Neutrophil (primary cell): ENCODE data around the gene SP5.

Experiments used
- H3K27ac ChIP-seq: fragments of 200-600 bp; sonication (generic); 2 replicates; pipeline ENCODE4 v1.5.1; 2016; ENCODE audit warnings: mild to moderate bottlenecking, moderate library complexity
- H3K27me3 ChIP-seq: fragments of 200-600 bp; sonication (generic); 2 replicates; pipeline ENCODE4 v1.6.0; 2016; ENCODE audit warnings: mild to moderate bottlenecking
- H3K36me3 ChIP-seq: fragments of 200-600 bp; sonication (generic); 2 replicates; pipeline ENCODE4 v1.5.1; 2017
- H3K4me1 ChIP-seq, 2 experiments: fragments of 200-600 bp in 1 of 2; sonication (generic) in 1 of 2; 1 replicate in 1 of 2; 2 replicates in 1 of 2; pipeline versions ENCODE4 v1.5.1 to v1.6.1; 2013 to 2016; ENCODE audit warnings: low read depth in 1 of 2, low read length in 1 of 2, mild to moderate bottlenecking in 1 of 2, moderate library complexity in 1 of 2; ENCODE audit not compliant: control insufficient read depth in 1 of 2, insufficient read depth in 1 of 2
- H3K4me3 ChIP-seq, 2 experiments: fragments of 200-600 bp in 1 of 2; sonication (generic) in 1 of 2; 1 replicate in 1 of 2; 2 replicates in 1 of 2; pipeline ENCODE4 v1.5.1; 2013 to 2016; ENCODE audit warnings: low read depth in 1 of 2, low read length in 1 of 2, mild to moderate bottlenecking in 1 of 2, moderate library complexity in 1 of 2
- H3K9me3 ChIP-seq: fragments of 200-600 bp; sonication (generic); 2 replicates; pipeline ENCODE4 v1.5.1; 2016
- CTCF ChIP-seq: fragments of 200-600 bp; sonication (generic); IDR thresholded peaks from 2 replicates; pipeline ENCODE4 v1.5.1; 2016; ENCODE audit warnings: antibody characterized with exemption

Gene SP5

GRCh38 chr2:170701011-170701410 lies 14.1 kb upstream of the SP5 start:
- TF ChIP-seq CTCF, result no peak
- H3K27ac ChIP-seq, result no peak overlapping the region
- no peaks in the 10 kb centered on the region for H3K9me3 ChIP-seq

GRCh38 chr2:170703776-170704476 lies 11.2 kb upstream of the SP5 start:
- Histone ChIP-seq H3K9me3 (no peaks in the 10 kb centered on the region), H3K27ac (no peak overlapping the region), H3K4me1 (no peaks in the 10 kb centered on the region), H3K36me3 (no peaks in the 10 kb centered on the region), H3K4me3 (no peak overlapping the region), H3K27me3 (peaks cover 93% of the 10 kb centered on the region)
- TF ChIP-seq CTCF, result no peak

More at GRCh38 chr2:170701011-170701410, 14.1 kb upstream of the SP5 start:
- H3K36me3 ChIP-seq, result no peaks in the 10 kb centered on the region
- no peak overlapping the region for H3K4me3 ChIP-seq
- H3K4me1 ChIP-seq, result no peaks in the 10 kb centered on the region
- peaks cover 79% of the 10 kb centered on the region for H3K27me3 ChIP-seq

- Histone ChIP-seq H3K27me3 (peaks cover 97% of the 10 kb centered on the region), H3K4me3 (no peak overlapping the region), H3K9me3 (no peaks in the 10 kb centered on the region), H3K36me3 (no peaks in the 10 kb centered on the region), H3K27ac (no peak overlapping the region), H3K4me1 (peaks cover 1 to 2% of the 10 kb centered on the region in 2 experiments)
- no peak for TF ChIP-seq CTCF
These were observed 7.0 kb upstream of the SP5 start for GRCh38 chr2:170707821-170708795.

GRCh38 chr2:170710609-170710979 lies 4.5 kb upstream of the SP5 start:
- H3K4me1 ChIP-seq, result peaks cover 25 to 26% of the 10 kb centered on the region in 2 experiments
- no peaks in the 10 kb centered on the region for H3K36me3 ChIP-seq
- H3K27me3 ChIP-seq, result peaks cover 99% of the 10 kb centered on the region
- H3K9me3 ChIP-seq, result no peaks in the 10 kb centered on the region
- TF ChIP-seq CTCF, result no peak
- H3K27ac ChIP-seq, result no peak overlapping the region
- no peak overlapping the region for H3K4me3 ChIP-seq

- Histone ChIP-seq H3K27ac (no peak overlapping the region), H3K4me3 (no peak overlapping the region), H3K27me3 (peaks cover 100% of the 10 kb centered on the region), H3K4me1 (peaks cover 30 to 33% of the 10 kb centered on the region in 2 experiments), H3K9me3 (no peaks in the 10 kb centered on the region), H3K36me3 (no peaks in the 10 kb centered on the region)
- TF ChIP-seq CTCF, result no peak
These were observed 3.9 kb upstream of the SP5 start for GRCh38 chr2:170711196-170711773.
